ENCODE measurements around the gene SH3GL1.

The SH3GL1 gene

GRCh38 chr19:4400135-4400936 lies at the start of gene SH3GL1:
Gene SH3GL1 (minus strand): TSS chr19:4400547. CDS start chr19:4400368, 179 bp downstream.
- ChIA-PET POLR2A (interaction anchor here (0.7 kb wide), 1 partner anchor 23 kb away, joined by 5 read pairs; no protein-coding TSS in a partner anchor), CTCF (interaction anchor here (0.6 to 1.4 kb wide), 9 partner anchors 9 to 133 kb away, joined by 3 to 13 read pairs (median 3); no protein-coding TSS in a partner anchor)
- TF ChIP-seq SP1 (IDR thresholded peaks at IDR 0.05) (no peak), NFRKB (IDR thresholded peaks at IDR 0.05) (no peak), CTBP1 (IDR thresholded peaks at IDR 0.05; ENCODE audit: borderline replicate concordance) (no peak), ARNT (IDR thresholded peaks at IDR 0.05) (peak; percentile 65), FOXM1 (IDR thresholded peaks at IDR 0.05; ENCODE audit: borderline replicate concordance) (peak; percentile 56; the same call in 1 of the 2 replicates), FOXA1 (IDR thresholded peaks at IDR 0.05) (no peak), ELF4 (IDR thresholded peaks at IDR 0.05) (no peak), TARDBP (IDR thresholded peaks at IDR 0.05) (no peak), SUZ12 (IDR thresholded peaks at IDR 0.05) (no peak), ZNF384 (IDR thresholded peaks at IDR 0.05) (no peak)
- peak; percentile 89 for DNase-seq (ENCODE audit: extremely low spot score)

GRCh38 chr19:4449639-4450028 lies 49.3 kb upstream of the SH3GL1 start:
- ChIA-PET CTCF (interaction anchor here (0.6 kb wide), 1 partner anchor 39 kb away, joined by 3 read pairs; no protein-coding TSS in a partner anchor), POLR2A (interaction anchor here (1.5 kb wide), 1 partner anchor 22 kb away, joined by 5 read pairs; the partner anchor contains the start of gene HDGFL2)
- TF ChIP-seq FOXA1 (IDR thresholded peaks at IDR 0.05): no peak
- no peak for TF ChIP-seq SP1 (IDR thresholded peaks at IDR 0.05)
- TF ChIP-seq FOXM1 (IDR thresholded peaks at IDR 0.05; ENCODE audit: borderline replicate concordance): no peak
- TF ChIP-seq L3MBTL2 (conservative IDR thresholded peaks at IDR 0.05): no peak

DNA sequence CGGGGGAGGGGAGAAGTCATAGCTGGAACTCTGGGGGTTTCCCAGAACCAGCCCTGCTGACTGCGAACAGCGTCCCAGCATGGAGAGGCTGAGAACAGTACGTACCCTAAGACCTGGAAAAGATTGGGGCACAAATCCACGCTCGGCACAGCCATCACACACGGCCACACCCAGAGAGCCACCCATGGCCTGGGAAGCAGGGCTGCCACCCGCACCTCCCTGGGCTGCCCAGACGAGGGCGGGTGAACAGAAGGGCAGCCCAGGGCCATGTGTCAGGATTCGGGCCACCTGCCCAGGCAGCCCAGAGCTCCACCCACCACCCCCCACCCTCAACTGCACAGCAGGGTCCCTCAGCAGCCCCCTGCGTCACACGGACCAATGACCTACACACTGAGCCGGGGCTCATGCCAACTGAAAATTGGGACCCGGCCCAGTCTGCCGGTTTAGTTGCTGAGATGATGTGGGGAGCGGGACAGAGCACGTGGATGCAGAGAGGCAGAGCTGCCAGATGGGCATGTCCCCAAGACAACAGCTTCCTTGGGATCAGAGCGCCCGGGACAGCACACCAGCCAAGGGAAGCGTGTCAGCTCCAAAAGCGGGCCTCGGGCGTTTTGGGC lies 48.8 kb upstream of the SH3GL1 start:
- no peak for DNase-seq (ENCODE audit: extremely low spot score)
- ChIA-PET POLR2A (interaction anchor here (1.5 kb wide), 1 partner anchor 22 kb away, joined by 5 read pairs; the partner anchor contains the start of gene HDGFL2), CTCF (no interaction called here)
- TF ChIP-seq BHLHE40 (IDR thresholded peaks at IDR 0.05; ENCODE audit: borderline replicate concordance): no peak
- TF ChIP-seq SP1 (IDR thresholded peaks at IDR 0.05): no peak
- TF ChIP-seq ZNF384 (IDR thresholded peaks at IDR 0.05): no peak
- no peak for TF ChIP-seq LEF1 (IDR thresholded peaks at IDR 0.05; ENCODE audit: borderline replicate concordance)
- no peak for TF ChIP-seq ELF4 (IDR thresholded peaks at IDR 0.05)
- TF ChIP-seq FOXM1 (IDR thresholded peaks at IDR 0.05; ENCODE audit: borderline replicate concordance): no peak
- TF ChIP-seq ARNT (IDR thresholded peaks at IDR 0.05): no peak
- TF ChIP-seq NFRKB (IDR thresholded peaks at IDR 0.05): no peak
- TF ChIP-seq PKNOX1 (IDR thresholded peaks at IDR 0.05): no peak
- no peak for TF ChIP-seq FOXK2 (IDR thresholded peaks at IDR 0.05)
- no peak for TF ChIP-seq TARDBP (IDR thresholded peaks at IDR 0.05)
- no peak for TF ChIP-seq SUZ12 (IDR thresholded peaks at IDR 0.05)
- no peak for TF ChIP-seq L3MBTL2 (conservative IDR thresholded peaks at IDR 0.05)
- no peak for TF ChIP-seq FOXA1 (IDR thresholded peaks at IDR 0.05)

More at GRCh38 chr19:4449639-4450028, 49.3 kb upstream of the SH3GL1 start:
- DNase-seq (ENCODE audit: extremely low spot score): no peak

DNA sequence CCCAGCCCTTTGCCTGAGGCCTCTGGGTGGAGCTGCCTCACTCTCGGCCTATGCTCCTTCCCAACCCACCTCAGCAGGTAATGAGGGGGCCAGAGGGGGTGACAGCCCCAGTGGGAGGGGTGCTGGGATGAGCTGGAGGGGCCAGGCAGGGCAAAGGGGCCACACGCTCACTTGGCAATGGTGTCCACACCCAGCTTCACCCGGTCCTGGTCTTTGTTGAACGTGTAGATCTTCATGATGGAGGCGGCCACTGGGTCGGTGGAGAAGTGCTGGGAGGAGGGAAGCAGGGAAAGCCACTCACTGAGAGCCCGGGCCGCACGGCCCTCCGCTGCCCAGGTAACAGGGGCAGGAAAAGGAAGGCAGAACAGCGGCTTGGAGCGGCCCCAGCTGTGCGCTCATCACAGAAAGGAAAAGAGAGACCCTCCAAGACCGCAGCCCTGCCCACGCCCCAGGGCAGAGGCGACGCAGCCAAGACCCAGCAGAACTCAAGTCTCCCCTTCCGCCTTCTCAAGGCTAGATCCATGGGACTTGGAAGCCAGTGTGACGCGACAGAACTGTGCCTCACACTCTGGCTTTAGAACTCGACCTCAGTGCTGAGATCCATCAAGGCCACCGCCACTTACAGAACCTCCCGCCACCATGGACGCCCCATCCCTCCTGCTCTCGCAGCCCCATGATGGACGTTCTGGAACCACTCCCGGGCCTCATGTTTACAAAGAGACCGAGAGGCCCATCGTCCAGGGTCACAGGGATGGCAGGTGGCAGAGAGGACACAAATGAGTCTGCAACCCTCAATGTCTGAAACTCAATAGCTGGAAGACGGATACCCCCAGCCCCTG lies 48.0 kb upstream of the SH3GL1 start:
- ChIA-PET CTCF (no interaction called here), POLR2A (interaction anchor here (1.5 kb wide), 1 partner anchor 23 kb away, joined by 5 read pairs; the partner anchor contains the start of gene HDGFL2)
- DNase-seq (ENCODE audit: extremely low spot score): no peak
- TF ChIP-seq ZNF384 (IDR thresholded peaks at IDR 0.05): no peak
- TF ChIP-seq PKNOX1 (IDR thresholded peaks at IDR 0.05): no peak
- TF ChIP-seq FOXA1 (IDR thresholded peaks at IDR 0.05): no peak
- no peak for TF ChIP-seq CTBP1 (IDR thresholded peaks at IDR 0.05; ENCODE audit: borderline replicate concordance)
- no peak for TF ChIP-seq L3MBTL2 (conservative IDR thresholded peaks at IDR 0.05)

- DNase-seq (ENCODE audit: extremely low spot score): no peak
- TF ChIP-seq FOXA1 (IDR thresholded peaks at IDR 0.05) (no peak), LEF1 (IDR thresholded peaks at IDR 0.05; ENCODE audit: borderline replicate concordance) (no peak), FOXK2 (IDR thresholded peaks at IDR 0.05) (no peak), SUZ12 (IDR thresholded peaks at IDR 0.05) (no peak), HDGF (IDR thresholded peaks at IDR 0.05; ENCODE audit: borderline replicate concordance) (no peak), ZNF384 (IDR thresholded peaks at IDR 0.05) (no peak), BHLHE40 (IDR thresholded peaks at IDR 0.05; ENCODE audit: borderline replicate concordance) (no peak), ELF4 (IDR thresholded peaks at IDR 0.05) (no peak), FOXM1 (IDR thresholded peaks at IDR 0.05; ENCODE audit: borderline replicate concordance) (no peak), SP1 (IDR thresholded peaks at IDR 0.05) (no peak)
- ChIA-PET POLR2A (no interaction called here), CTCF (no interaction called here)
Observed at GRCh38 chr19:4447327-4448146, 47.2 kb upstream of the SH3GL1 start.

Measured in HEK293T (cell line).